ENCODE results near the gene CETN2. TPM values are rescaled to one million over a fixed set of nuclear protein-coding genes. Genes with fewer than 3 reads are reported as not detected.

The CETN2 gene
- total RNA-seq = 59.5 TPM

- peak; percentile 94 for FAIRE-seq
- DNase-seq (ENCODE audit: low spot score in 2 of 2) = peak; percentile 85 to 92
Observed at GRCh38 chrX:152830312-152831305, at the start of gene CETN2, which contains the start of gene NSDHL. Gene CETN2, minus strand, starts transcription at chrX:152830757. Its CDS starts 47 bp downstream, at chrX:152830710. Gene NSDHL, plus strand, starts transcription at chrX:152831063. Its CDS starts 15,262 bp downstream, at chrX:152846325.

- FAIRE-seq = no peak
Observed at GRCh38 chrX:152878976-152879755, 48.6 kb upstream of the CETN2 start.

GRCh38 chrX:152876931-152877840 is 46.6 kb upstream of the CETN2 start:
- DNase-seq (ENCODE audit: low spot score in 2 of 2) = no peak
- no peak for FAIRE-seq

More at GRCh38 chrX:152878976-152879755, 48.6 kb upstream of the CETN2 start:
- no peak for DNase-seq (ENCODE audit: low spot score in 2 of 2)

GRCh38 chrX:152873361-152873760 is 42.8 kb upstream of the CETN2 start:
- no peak for FAIRE-seq
- DNase-seq (ENCODE audit: low spot score in 2 of 2) = no peak

GRCh38 chrX:152872522-152872921 is 42.0 kb upstream of the CETN2 start:
- DNase-seq (ENCODE audit: low spot score in 2 of 2) (peak in 1 of 2 donors; percentile 20), FAIRE-seq (no peak)

GRCh38 chrX:152871260-152871659 is 40.7 kb upstream of the CETN2 start:
- no peak for FAIRE-seq
- no peak for DNase-seq (ENCODE audit: low spot score in 2 of 2)

- no peak for DNase-seq (ENCODE audit: low spot score in 2 of 2)
- FAIRE-seq = no peak
Observed at GRCh38 chrX:152869972-152870371, 39.4 kb upstream of the CETN2 start.

GRCh38 chrX:152866386-152866785 is 35.8 kb upstream of the CETN2 start:
- DNase-seq (ENCODE audit: low spot score in 2 of 2) (no peak), FAIRE-seq (no peak)

- DNase-seq (ENCODE audit: low spot score in 2 of 2) = no peak
- no peak for FAIRE-seq
Observed at GRCh38 chrX:152865232-152865920, 34.8 kb upstream of the CETN2 start.

- DNase-seq (ENCODE audit: low spot score in 2 of 2) (no peak), FAIRE-seq (no peak)
Observed at GRCh38 chrX:152861826-152862225, 31.3 kb upstream of the CETN2 start.

GRCh38 chrX:152861116-152861515 is 30.6 kb upstream of the CETN2 start:
- DNase-seq (ENCODE audit: low spot score in 2 of 2) (no peak), FAIRE-seq (no peak)

GRCh38 chrX:152853986-152854385 is 23.4 kb upstream of the CETN2 start:
- FAIRE-seq (no peak), DNase-seq (ENCODE audit: low spot score in 2 of 2) (no peak)

GRCh38 chrX:152850465-152850864 is 19.9 kb upstream of the CETN2 start:
- no peak for DNase-seq (ENCODE audit: low spot score in 2 of 2)

GRCh38 chrX:152847281-152847680 is 16.7 kb upstream of the CETN2 start:
- no peak for FAIRE-seq
- no peak for DNase-seq (ENCODE audit: low spot score in 2 of 2)

More at GRCh38 chrX:152850465-152850864, 19.9 kb upstream of the CETN2 start:
- FAIRE-seq = no peak

GRCh38 chrX:152845618-152846240 is 15.2 kb upstream of the CETN2 start:
- no peak for FAIRE-seq

GRCh38 chrX:152844256-152844655 is 13.7 kb upstream of the CETN2 start:
- FAIRE-seq = no peak

More at GRCh38 chrX:152845618-152846240, 15.2 kb upstream of the CETN2 start:
- DNase-seq (ENCODE audit: low spot score in 2 of 2) = no peak

GRCh38 chrX:152843852-152844251 is 13.3 kb upstream of the CETN2 start:
- no peak for FAIRE-seq

More at GRCh38 chrX:152844256-152844655, 13.7 kb upstream of the CETN2 start:
- no peak for DNase-seq (ENCODE audit: low spot score in 2 of 2)

GRCh38 chrX:152842772-152843338 is 12.3 kb upstream of the CETN2 start:
- DNase-seq (ENCODE audit: low spot score in 2 of 2) (no peak), FAIRE-seq (no peak)

More at GRCh38 chrX:152843852-152844251, 13.3 kb upstream of the CETN2 start:
- no peak for DNase-seq (ENCODE audit: low spot score in 2 of 2)

Measured in frontal cortex (tissue), 4 donors.